HT-29 (cell line): Measurements from ENCODE around the gene ZNF524. TPM values are rescaled to one million over a fixed set of nuclear protein-coding genes. Genes with fewer than 3 reads are reported as not detected.
"Not testable (repeated sequence)": the region's sequence is repeated elsewhere in the genome, so short reads cannot be mapped to it uniquely, and the experiment has no call there.

Experiments used
- DNase-seq: peaks from one replicate; pipeline ENCODE4 v3.0.0-alpha.2; 2015; ENCODE audit warnings: low spot score
- total RNA-seq: library from RNA; depleted of rRNA; stranded (reverse); fragments of >200 nt; shearing (Covaris generic); gene quantifications from 2 replicates; pipeline ENCODE4 v1.2.3, GENCODE V29; 2014; rRNA removed

The ZNF524 gene, protein sequence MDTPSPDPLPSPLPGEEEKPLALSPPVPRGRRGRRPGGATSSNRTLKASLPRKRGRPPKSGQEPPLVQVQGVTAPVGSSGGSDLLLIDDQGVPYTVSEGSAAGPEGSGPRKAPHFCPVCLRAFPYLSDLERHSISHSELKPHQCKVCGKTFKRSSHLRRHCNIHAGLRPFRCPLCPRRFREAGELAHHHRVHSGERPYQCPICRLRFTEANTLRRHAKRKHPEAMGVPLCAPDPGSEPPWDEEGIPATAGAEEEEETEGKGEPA
- 69.6 and 81.2 TPM in 2 replicates for total RNA-seq

DNA sequence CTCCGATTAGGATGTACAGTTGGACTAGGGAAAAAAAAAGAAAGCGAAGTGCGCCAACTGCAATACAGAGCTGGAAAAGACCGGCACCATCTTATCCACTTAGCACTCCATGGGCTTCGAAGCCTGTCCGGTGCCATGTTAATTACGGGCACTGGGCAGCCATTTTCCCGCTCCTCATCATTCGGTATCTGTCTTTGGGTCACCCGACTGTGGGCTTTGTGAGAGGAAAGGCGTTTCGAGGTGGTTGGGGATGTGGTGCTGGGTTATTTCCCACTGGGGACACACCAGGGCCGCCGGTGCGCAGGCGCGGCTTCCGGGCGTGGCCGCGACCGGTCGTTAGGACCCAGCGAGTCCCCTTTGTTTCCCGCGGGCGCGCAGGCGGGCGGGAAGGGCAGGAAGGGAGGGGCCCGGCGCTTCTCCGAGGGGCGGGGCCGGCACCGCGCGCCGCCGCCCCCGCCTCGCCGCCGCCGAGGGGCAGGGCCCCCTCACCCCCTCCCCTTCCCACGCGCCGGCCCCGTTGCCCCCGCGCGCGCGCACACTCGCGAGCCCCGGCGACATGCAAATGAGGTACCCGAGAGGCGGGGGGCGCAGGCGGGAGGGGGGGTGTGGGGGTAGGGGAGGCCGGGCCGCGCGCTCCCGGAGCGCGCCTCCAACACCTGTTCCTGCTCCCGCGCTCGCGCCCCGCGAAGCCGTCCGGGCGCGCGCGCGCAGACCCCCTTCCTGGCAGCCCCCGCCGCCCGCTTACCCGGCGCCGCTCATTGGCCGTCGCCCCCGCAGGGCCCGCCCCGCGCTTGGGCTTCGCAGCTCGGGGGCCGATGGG, at the start of gene ZNF524:
TSS of gene ZNF524 (plus strand) at position 447 of the 820 bp plus-strand sequence. CDS start 1,825 bp downstream, outside the sequence.
- peak; percentile 61 for DNase-seq

- DNase-seq = no peak
Measured at GRCh38 chr19:55550321-55550650, 49.8 kb upstream of the ZNF524 start.

- DNase-seq = no peak
Measured at GRCh38 chr19:55552206-55552605, 47.9 kb upstream of the ZNF524 start.

- DNase-seq = no peak
Measured at GRCh38 chr19:55552620-55553019, 47.5 kb upstream of the ZNF524 start.

- peak; percentile 61 for DNase-seq
Measured at GRCh38 chr19:55553217-55554182, 46.6 kb upstream of the ZNF524 start.

GRCh38 chr19:55554302-55554701, 45.8 kb upstream of the ZNF524 start:
- no peak for DNase-seq

DNA sequence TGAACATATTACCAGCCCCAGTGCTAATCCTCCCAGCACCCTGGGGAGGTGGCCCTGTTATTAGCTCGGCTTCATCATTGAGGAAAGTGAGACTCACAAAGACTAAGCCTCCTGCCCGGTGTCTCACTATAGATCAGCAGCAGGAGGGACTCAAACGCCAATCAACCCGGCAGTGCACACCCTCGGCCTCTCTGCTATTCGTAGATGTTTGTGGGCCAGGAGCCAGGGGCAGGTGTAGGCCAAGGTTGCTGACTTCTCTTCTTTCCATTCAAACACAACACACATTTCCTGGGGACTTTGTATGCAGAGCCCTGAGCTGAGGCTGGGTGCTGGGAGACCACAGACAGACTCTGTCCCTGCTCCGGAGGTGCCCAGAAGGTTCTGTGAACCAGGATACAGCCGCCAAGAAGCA, 45.3 kb upstream of the ZNF524 start:
- DNase-seq = no peak

GRCh38 chr19:55559684-55560083, 40.4 kb upstream of the ZNF524 start:
- no peak for DNase-seq

DNA sequence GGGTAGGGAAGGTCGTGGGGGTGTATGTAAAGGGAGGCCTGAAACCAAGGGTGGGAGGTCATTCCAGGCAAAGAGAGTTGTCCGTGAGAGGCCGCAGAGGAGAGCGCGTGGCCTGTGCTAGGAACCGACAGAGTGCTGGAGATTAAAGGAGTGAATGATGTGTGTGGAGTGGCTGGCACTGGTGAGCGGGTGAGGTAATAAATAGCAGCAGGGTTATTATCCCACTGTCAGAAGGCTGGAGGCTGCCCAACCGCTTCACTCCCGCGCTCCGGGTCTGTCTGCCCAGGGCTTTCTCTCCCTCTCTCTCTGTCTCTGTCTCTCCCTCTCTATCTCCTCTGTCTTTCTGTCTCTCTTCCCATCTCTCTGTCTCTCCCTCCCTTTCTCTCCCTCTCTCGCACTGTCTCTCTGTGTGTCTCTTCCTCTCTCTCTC, 36.8 kb upstream of the ZNF524 start:
- DNase-seq = no peak

DNA sequence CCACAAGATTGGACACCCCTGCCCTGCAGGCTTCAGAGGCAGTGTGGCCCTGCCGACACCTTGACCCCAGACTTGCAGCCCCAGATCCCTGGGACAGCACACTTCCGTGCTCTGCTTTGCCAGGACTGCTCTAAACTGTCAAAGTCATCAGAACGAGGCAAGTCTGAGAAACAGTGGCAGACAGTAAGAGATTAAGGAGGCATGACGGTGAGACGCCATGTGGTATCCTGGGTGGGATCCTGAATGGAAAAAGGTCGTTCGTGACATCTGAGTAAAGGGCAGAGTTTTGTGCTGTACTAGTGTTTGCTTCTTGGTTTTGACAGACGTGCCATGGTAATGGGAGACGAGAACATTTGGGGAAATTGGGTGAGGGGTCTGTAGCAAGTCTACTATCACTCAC, 33.3 kb upstream of the ZNF524 start:
- no peak for DNase-seq

- DNase-seq = no peak
Measured at GRCh38 chr19:55567708-55568328, 32.3 kb upstream of the ZNF524 start.

GRCh38 chr19:55569477-55569876, 30.6 kb upstream of the ZNF524 start:
- not testable (repeated sequence) for DNase-seq

DNA sequence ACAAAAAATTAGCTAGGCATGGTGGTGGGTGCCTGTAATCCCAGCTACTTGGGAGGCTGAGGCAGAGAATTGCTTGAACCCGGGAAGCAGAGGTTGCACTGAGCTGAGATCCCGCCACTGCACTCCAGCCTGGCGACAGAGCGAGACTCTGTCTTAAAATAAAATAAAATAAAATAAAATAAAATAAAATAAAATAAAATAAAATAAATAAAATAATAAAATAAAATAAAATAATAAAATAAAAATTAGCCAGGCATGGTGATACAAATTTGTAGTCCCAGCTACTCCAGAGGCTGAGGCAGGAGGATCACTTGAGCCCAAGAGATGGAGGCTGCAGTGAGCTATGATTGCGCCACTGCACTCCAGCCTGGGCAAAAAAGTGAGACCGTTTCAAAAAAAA, 26.2 kb upstream of the ZNF524 start:
- not testable (repeated sequence) for DNase-seq

DNA sequence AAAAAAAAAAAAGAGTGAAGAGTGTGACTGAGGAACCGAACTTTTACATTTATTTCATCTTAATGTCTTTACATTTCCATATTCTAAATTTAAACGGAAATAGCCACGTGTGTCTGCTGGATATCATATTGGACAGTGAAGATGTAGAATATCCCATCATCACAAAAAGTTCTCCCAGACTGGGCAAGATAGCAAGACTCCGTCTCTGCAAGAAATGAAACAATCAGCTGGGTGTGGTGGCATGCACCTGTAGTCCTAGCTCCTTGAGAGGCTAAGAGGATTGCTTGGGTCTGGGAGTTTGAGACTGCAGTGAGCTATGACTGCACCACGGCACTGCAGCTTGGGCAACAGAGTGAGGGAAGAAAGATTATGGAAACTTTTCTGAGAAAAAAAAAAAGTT, 23.3 kb upstream of the ZNF524 start:
- no peak for DNase-seq

DNA sequence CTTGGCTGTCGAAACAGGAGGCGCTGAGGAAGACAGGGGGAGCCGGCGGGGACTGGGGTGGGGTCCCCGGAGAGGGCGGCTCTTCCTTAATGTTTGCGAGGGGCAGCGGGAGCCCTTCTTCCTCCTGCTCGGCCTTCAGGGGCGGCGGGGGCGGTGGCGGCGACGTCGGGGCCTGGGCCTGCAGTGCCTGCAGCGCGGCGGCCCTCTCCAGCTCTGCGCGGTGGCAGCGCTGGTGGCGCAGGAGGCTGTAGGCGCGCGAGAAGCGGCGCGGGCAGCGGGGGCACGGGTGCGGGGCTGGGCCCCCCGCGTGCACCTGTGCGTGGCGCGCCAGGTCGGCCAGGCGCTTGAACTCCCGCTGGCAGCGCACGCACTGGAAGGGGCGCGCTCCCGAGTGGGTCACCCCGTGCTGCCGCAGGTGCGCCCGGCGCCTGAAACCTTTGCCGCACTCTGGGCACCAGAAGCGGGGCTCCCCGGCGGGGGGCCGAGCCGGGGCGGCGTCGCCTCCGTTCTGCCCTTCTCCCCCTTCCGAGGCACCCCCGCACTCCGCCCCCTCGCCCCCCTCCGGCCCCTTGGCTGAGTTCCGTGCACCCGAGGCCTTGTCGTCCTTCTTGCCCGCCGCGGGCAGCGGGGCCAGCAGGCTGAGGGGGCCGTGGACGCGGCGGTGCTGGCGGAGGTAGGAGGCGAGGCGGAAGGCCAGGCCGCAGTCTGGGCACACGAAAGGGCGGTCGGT, 21.9 kb upstream of the ZNF524 start:
- no peak for DNase-seq

- DNase-seq = no peak
Measured at GRCh38 chr19:55578761-55579747, 21.0 kb upstream of the ZNF524 start.

DNA sequence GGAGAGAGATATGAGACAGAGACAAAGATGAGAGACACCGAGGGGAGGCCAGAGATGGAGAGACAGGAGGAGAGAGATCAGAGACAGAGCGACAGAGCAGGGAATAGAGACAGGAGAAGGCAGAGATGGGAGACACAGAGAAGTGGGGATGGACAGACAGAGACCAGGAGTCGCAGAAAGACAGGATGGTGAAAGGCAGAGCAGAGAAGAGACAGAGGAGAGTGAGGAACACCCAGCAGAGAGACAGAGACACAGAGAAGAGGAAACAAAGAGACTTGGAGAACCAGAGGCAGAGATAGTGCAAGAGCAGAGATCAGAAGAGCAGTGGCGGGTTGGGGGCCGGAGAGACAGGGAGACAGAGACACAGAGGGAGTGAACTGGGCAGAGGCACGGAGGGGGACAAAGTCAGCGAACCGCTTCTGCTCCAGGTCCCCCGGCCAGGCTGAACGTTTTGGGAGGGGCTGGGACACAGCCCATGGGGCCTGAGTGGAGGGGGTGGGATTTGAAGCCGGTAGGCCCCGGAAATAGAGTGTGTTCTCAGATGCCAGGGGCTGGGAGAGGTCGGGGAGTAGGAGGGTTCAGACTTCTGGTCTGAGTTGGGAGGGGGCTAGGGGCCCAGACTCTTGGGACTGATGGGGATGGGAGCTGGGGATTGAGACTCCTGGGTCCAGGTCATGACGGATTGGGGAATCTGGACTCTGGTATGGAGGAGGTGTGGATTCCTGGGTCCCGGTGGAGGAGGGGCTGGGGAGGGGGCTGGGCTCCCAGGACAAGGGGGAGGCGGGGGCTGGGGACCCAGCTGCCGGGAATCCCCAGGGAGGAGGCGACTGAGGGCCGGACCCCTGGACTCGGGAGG, 20.1 kb upstream of the ZNF524 start:
- peak; percentile 30 for DNase-seq

- DNase-seq = peak; percentile 92
Measured at GRCh38 chr19:55580628-55581144, 19.4 kb upstream of the ZNF524 start, which contains the start of gene ZNF579. Gene ZNF579 (minus strand): TSS chr19:55580848. CDS start chr19:55579639, 1,209 bp downstream.
